Prostate gland (tissue), 2 donors: ENCODE data around the gene CMPK1.

ENCODE experiments used
- CTCF ChIP-seq, 4 experiments: fragments of 200-600 bp in 2 of 4; fragments of 450-650 bp in 2 of 4; sonication (generic) in 2 of 4; IDR thresholded peaks; 1 replicate in 3 of 4; 2 replicates in 1 of 4; pipeline ENCODE4 v1.5.1; 2016 to 2019; ENCODE audit warnings: antibody characterized with exemption in 4 of 4, mild to moderate bottlenecking in 2 of 4, moderate library complexity in 2 of 4
- POLR2AphosphoS5 ChIP-seq: sonication (generic); formaldehyde crosslinking; IDR thresholded peaks from one replicate; pipeline ENCODE4 v1.6.1; 2017; ENCODE audit warnings: antibody characterized with exemption

GRCh38 chr1:47332779-47333577 is 612 bp upstream of the CMPK1 start:
- TF ChIP-seq POLR2AphosphoS5 (no peak), CTCF (IDR thresholded peaks at IDR 0.05) (no peak)
